Kidney capillary endothelial cell (primary cell): ENCODE results near the gene SYF2.
A peak's percentile ranks its signal among the peaks of the same experiment; 100 is the strongest.
"Not testable (repeated sequence)": the region's sequence is repeated elsewhere in the genome, so short reads cannot be mapped to it uniquely, and the experiment has no call there.

Experiments used
- DNase-seq: peaks from one replicate; pipeline ENCODE4 v3.0.0-alpha.2; 2018; ENCODE audit warnings: low spot score

Gene SYF2

DNA sequence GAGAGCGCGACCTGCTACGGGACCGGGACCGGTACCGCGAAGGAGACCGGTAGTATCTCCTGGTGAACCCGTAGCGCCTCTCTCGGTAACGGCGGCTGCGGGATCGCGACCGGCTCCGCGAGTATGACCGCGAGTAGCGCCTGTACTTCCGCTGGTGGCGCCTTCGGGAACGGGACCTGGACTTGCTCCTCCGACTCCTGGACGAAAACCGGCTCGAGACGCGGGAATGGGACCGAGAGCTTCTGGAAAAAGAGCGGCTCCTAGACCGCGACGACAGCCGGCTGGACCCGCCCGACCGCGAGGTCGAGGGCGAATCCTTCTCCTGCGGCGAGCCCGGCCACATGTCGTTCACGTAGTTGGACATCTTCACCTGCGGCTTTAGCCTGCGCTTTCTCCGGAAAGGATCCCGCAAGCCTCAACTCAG lies 14.3 kb upstream of the SYF2 start:
- no peak for DNase-seq

DNA sequence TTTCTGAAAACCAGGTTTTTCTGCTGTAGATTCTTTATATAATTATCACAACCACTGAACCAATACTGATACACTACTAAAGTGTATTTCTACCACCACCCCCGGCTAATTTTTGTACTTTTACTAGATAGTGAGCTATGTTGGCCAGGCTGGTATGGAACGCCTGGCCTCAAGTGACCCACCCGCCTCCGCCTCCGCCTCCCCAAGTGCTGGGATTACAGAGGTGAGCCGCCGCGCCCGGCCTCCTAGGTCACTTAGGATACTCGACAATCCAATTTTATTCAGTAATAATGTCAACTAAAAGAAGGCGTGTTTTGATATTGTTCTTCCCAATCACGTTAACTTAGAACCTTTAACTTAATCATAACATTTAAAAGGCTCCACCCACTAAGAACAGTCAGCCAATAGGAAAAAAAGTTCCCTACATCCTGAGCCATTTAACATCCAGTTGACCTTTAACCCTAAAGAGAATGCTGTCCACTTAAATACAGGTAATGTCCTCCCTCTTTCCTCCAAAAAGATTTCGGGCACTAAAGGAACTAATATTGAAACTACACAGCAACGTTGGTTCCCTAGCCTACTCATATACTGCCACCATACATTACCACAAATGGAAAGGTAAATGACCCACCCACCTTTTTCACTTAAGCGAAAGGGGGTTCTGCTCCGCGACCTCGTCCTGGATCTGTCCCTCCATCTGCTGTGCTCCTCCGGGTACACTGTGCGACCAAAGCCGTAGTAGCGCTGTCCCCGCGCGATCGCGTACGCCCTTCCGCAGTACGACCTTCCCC lies 13.7 kb upstream of the SYF2 start:
- DNase-seq = no peak

DNA sequence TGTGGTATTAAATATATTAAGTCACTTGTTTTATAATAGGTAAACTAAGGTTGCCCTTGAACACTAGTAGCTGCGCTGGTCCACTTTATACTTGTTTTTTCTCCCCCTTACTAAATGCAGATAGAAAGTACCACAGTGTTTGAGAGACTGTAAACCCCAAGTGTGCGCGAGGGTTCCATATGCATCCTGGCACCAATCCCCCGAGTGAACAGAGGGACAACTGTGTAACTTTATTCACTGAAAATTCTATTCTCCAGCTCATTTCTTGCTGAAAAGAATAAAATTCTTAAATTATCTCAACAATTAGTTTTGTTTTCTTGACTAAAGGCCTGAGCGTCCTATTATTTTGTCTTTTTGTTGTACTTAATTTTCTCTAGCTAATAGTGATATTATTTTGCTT lies 13.1 kb upstream of the SYF2 start:
- no peak for DNase-seq

DNA sequence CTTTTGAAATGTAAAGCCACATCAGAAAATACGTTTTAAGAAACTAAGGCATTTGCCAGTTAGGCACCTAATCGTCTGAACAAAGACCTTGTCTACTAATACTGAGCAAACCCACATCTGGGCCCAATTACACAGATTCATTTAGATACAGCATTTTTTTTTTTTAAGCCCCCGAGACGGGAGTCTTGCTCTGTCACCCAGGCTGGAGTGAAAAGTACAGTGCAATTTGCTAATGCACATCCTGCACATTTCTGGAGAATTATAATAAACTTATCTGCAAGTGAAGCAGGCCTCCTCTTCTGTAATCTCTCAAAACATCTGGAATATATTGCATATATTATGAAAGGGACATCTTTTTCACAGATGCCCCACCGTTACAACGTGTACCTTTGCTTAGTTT lies 11.6 kb upstream of the SYF2 start:
- no peak for DNase-seq

DNA sequence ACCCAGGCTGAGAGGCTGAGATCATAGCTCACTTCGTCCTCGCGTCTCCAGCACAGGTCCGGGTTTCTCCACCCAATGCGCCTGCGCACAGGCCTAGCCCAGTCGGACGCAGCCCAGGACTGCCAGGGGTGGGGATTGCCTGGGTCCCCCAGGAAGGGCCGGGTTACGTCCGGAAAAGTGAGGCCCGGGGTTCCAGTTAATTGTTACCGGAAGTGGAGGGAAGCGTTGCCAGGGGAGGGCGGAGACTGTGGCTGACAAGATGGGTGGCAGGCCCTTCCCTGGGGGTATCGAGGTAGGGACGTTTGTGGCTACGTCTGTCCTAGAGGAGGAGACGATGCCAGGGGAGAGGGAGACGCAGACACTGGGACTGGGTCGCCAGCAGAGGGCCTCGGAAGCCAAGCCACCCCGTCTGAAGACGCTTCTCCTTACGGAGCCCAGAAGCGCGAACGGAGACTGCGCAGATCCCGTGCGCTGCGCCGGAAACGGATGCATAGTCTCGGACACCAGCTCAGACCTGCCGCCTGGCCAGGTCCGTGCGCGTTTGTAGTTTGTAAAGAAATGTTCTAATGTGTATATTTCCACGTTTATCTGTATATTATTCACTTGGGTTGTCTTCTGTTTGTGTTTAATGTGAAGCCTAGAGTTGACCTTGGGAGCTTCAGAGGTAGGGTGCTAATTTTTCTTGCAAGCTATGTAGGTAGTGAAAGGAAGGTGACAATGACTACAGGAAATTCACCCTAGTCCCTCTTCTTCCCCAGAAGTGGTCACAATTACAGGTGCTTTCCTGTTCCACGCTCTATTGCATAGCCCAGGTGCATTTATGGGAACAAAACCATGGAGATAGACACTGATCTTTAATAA lies 7.6 kb upstream of the SYF2 start:
- peak; percentile 81 for DNase-seq

DNA sequence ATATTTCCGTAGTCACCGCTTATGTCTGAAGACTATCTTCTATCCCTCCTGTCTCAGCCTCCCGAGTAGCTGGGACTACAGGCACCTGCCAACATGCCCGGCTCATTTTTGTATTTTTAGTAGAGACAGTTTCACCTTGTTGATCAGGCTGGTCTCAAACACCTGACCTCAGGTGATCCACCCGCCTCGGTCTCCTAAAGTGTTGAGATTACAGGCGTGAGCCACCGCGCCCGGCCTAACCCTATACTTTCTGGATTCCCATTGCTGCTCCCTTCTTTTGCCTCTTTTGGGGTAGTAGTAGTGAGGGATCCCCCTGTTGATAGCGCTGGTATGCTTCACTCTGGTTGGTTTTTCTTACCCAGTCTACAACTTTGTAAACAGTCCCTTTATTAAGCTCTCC lies 5.7 kb upstream of the SYF2 start:
- no peak for DNase-seq

DNA sequence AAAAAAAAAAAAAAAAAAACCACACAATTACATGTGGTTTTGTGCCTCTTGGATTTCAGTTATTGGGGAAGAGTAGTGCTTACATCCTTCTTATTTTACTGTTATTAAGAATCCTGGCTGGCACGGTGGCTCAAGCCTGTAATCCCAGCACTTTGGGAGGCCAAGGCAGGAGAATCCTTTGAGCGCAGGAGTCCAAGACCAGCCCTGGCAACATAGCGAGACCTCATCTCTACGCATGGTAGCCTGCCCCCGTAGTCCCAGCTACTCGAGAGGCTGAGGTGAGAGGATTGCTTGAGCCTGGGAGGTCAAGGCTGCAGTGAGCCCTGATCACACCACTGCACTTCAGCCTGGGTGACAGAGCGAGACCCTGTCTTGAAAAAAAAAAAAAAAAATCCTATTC lies 4.0 kb upstream of the SYF2 start:
- DNase-seq = not testable (repeated sequence)

DNA sequence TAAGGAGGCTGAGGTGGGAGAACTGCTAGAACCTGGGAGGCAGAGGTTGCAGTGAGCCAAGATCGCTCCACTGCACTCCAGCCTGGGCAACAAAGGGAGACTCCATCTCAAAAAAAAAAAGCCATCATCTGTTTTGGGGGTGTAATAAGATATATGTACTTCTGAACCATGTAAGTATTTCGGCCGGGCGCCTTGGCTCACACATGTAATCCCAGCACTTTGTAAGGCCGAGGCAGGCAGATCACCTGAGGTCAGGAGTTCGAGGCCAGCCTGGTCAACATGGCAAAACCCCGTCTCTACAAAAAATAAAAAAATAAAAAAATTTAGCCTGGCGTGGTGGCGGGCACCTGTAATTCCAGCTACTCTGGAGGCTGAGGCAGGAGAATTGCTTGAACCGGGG lies 3.1 kb upstream of the SYF2 start:
- DNase-seq = not testable (repeated sequence)

DNA sequence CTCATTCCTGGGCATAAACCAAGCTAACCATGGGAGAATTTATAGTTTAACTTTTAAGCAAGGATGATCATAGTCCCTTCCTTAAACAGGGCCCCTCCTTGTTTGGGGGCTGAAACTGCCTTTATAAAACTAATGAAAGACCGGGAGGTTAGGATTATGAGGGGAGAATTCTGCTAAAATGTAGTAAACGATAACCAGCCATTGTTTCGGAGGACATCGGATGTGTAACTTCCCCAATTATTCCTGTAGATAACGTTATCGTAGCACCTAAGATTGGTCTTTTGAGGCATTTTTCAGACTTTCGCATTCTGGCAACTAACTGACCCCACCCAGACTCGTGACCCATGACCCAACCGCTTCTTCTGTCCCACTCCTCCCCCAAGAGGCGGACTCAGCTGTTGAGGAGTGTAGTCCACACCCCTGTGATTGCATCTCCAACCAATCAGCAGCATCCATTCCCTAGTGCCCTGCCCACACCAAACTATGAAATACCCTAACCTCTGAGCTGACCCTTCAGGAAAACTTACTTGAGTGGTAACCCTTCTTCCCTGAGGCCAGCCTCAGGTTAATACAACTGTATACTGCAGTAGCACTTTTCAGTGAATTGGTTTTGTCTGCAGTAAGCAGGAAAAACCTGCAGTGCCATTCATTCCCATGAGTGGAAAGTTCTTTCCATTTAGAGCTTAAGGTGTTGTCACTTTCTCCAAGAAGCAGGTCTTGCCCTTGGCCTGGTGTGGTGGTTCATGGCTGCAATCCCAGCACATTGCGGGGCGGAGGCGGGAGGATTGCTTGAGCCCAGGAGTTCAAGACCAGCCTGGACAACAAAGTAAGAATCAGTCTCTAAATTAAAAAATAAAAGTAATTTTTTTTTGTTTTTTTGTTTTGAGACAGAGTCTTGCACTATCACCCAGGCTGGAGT lies 823 bp upstream of the SYF2 start:
- DNase-seq = peak; percentile 86

DNA sequence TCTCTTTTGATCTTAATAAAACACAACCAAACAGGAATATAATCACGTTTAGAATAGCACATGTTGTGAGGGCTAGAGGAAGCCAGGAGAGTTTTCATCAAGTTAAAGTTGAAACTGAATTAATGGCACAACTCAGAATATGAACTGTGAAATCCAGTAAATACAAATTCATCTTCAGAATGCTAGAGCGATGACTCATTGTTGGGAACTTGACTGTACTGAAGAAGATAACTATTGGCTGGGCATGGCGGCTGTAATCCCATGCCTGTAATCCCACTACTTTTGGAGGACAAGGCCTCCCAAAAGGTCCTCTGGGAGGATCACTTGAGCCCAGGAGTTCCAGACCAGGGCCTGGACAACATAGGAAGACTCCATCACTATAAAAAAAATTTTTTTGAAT lies 8.8 kb downstream of the SYF2 start:
- no peak for DNase-seq

DNA sequence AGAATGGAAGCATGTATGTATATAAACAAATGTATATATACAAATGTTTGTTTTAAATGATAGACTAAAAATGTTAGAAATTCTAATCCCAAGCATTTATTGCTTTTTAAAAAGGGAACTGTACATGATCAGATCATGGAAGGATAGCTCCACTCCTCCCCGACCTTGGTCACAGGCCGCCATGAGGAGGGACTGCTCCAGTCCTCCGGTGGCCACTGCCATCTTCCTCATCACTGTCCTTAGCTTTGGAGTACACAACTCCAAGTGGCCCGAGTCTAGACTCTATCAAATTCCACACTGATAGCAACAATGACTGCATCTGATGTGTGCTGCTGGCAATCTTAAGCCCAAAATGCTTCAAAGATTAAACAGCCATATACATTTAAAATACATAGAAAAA lies 9.7 kb downstream of the SYF2 start:
- DNase-seq = no peak

DNA sequence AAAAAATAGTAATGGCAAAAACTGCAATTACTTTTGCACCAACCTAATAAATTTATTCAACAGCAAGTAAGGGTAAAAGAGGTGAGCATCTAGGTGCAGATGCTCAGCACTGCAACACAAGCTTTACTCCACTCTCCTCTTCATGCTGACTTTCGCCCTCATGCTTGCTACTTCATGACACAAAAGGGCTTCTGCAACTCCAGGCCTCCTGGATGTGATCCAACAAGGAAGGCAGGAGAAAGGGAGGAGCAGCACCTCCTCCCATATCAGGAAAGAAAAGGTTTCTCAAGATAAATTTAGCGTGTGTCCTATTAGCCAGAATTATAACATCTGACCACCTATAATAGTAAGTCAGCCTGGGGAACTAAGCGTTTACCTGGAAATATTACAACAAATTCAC lies 11.6 kb downstream of the SYF2 start:
- DNase-seq = no peak

DNA sequence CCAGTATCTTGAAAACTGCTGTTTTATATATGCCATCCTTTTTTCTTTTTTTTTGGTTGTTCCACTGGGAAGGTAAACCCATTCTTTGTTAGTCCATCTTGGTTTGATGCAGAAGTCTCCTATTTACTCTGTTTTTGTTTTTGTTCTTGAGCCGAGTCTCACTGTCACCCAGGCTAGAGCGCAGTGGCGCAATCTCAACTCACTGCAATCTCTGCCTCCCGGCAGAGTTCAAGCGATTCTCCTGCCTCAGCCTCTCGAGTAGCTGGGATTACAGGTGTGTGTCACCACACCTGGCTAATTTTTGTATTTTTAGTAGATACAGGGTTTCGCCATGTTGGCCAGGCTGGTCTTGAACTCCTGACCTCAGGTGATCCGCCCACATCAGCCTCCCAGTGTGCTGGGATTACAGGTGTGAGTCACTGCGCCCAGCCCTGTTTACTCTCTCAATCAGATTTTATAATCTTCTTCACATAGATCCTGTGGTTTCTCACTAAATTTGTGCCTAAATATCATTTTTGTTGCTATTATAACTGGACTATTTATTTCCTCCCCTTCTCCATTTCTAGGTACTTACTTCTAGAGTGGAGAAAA lies 12.5 kb downstream of the SYF2 start:
- DNase-seq = no peak

DNA sequence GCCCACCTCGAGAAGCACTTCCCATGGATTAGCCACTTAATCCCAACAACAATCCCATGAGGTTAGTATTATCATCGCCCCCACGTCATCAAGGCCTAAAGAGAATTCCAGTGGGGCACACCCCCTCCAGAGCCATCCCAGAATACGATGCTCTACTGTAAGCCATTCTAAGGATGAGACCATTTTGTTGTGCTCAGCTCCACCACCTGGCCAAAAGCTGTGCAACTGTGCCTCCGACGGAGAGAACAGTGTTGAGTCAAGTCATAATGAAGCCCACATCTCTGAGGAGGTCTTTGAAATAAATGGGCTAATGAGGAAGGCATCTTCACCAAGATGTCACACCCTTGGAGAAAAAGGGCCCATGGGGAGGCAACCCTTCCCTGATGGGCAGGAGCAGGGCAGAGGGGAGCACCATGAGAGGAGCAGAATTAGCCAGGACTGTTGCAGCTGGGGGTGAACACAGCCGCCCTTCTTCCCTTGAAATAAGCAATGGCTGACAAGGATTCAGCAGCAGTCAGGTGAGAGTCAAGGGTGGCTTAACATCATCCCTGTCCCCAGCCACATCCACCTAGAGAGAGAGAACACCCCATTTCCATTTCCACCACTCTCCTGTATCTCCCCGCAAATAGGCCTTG lies 14.6 kb downstream of the SYF2 start:
- DNase-seq = no peak

DNA sequence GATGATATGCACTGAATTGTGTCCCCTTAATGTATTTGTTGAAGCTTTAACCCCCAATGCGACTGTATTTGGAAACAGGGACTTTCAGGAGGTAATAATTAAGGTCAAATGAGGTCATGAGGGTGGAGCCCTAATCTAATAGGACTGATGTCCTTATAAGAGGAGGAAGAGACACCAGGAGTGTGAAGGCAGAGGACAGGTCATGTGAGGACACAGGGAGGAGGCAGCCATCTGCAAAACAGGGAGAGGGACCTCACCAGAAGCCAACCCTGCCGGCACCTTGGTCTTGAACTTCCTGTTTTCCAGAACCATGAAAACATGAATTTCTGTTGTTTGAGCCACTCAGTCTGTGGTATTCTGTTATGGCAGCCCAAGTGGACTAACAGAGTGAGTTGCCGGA lies 15.3 kb downstream of the SYF2 start:
- no peak for DNase-seq

DNA sequence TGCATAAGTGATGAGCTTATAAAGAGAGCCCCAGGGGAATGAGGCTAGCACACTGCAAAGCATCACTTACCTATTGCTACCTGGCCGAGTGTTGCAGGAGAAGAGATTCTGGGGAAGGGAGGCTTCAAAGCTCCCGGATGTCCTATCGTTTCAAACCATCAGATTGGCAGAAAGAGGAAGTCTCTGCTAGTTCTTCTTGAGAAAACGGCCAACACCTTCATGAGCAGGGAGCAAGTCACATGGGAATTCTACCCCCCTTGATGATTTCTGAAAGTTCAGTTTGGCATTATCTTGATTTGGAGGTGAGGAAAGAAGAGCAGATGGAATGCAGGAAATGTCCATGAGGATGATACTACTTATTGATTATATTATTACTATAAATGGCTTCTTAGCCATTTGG lies 16.2 kb downstream of the SYF2 start:
- no peak for DNase-seq

DNA sequence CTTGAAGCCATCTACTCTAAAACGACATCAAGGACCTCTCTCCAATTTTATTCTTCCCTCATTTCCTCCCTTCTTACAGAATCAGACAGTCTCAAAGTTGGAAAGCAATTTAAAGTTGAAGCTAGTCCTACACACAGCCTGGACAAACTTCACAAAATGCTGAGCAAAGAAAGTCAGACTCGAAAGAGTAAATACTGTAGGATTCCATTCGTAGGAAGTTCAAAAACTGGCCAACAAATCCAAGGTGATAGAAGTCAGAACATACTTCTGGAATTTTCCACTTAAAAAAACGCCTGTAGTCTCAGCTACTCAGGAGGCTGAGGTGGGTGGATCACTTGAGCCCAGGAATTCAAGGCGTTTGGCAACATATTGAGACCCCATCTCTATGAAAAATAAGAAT lies 19.6 kb downstream of the SYF2 start:
- DNase-seq = no peak

DNA sequence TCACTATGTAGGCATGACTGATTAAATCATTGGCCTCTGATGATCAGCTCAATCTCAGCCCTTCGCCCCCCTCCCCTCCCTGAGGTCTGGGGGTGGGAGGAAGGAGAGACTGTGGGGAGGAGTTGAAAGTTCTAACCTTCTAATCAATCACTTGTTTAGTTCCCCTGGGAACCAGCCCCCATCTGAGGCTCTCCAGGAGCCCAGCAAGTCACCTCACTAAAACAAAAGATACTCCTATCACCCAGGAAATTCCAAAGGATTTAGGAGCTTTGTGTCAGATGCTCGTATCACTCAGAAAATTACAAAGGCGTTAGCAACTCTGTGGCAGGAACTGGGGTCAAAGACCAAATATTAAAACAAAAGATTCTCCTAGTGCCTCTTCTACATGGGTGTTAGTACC lies 21.6 kb downstream of the SYF2 start:
- no peak for DNase-seq

DNA sequence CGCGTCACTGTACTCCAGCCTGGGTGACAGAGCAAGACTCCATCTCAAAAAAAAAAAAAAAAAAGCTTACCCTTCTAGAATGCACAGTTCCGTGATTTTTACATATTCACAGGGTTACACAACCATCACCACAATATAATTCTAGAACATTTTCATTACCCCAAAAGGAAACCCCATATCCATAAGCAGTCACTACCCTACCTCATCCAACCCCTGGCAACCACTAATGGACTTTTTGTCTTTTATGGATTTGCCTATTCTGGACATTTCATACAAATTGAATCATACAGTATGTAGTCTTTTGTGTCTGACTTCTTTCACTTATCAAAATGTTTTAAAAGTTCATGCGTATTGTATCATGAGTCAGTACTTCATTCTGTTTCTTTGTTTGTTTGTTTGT lies 22.8 kb downstream of the SYF2 start:
- no peak for DNase-seq

DNA sequence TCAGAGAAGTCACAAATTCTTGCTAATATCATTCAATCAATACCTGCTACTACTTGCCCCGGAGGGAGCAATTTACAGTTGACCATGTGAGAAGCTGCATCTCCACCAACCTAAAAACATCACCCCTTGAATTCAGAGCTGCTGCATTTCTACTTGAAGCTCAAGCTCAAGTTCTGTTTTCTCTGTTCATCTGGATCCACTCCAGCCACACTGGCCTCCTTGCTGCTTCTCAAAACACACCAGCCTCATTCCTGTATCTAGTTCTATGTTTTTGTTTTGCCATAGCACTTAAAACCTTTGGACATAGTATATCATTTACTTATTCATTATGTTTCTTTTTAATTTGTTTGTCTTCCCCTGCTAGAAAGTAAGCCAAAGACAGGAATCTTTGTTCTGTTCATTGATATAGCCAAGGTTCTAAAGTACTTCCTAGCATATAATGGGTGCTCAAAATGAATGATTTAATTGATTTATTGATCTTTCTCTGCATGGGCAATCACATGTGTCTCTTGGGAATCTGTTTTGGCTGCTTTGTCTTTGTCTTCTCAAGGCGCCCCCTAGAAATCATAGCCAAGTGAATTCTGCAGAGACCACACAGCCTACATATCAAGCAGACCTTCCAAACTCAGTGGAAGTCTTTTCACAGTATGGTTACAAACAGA lies 23.6 kb downstream of the SYF2 start:
- no peak for DNase-seq

DNA sequence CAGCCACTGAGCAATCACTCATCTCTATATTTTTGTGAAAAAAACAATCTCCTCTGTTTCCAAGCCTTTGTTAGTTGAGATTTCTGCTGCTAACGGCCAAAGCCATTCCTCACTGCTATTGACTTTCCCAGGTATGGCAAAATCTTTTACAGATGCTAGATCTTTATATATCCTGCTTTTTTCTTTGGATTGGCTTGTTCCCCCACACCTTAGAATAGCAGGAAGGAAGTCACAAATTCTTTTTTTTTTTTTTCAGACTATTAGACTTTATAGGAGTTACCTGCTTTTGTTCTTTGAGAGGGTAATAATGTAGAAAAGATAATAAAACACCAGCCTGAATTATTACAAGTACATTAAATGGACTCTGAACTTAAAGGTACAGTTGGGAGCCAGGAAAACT lies 24.2 kb downstream of the SYF2 start:
- no peak for DNase-seq
